ENCODE data around the gene ARRDC4. TPM values are rescaled to one million over a fixed set of nuclear protein-coding genes. Genes with fewer than 3 reads are reported as not detected.
"Not testable (repeated sequence)": the region's sequence is repeated elsewhere in the genome, so short reads cannot be mapped to it uniquely, and the experiment has no call there.

The ARRDC4 gene
- total and polyA plus RNA-seq, 4 experiments from 2014 or later: 0.76 to 1.5 (median 0.83) TPM

- Mint-ChIP-seq H3K4me1 (peaks cover 0 to 16% (median 6%) of the 10 kb centered on the region in 4 donors), H3K9me3 (peaks cover 0 to 6% (median 0%) of the 10 kb centered on the region in 8 donors), H3K36me3 (no peaks in the 10 kb centered on the region), H3K27me3 (no peaks in the 10 kb centered on the region), H3K27ac (no peak overlapping the region), H3K4me3 (no peak overlapping the region)
- no peaks in the 10 kb centered on the region for H3K27me3 ChIP-seq (ENCODE audit: insufficient read depth, low read length)
- H3K27ac ChIP-seq (ENCODE audit: low read depth, low read length): no peak overlapping the region
- no peak for DNase-seq
- intact Hi-C loops (cut with micrococcal nuclease): no loop called here
- CTCF ChIA-PET (ENCODE audit: partially characterized antibody): no interaction called here
- no peaks in the 10 kb centered on the region for H3K9me3 ChIP-seq (ENCODE audit: control insufficient read depth in 1 of 2, low read length in 2 of 2)
- H3K36me3 ChIP-seq (ENCODE audit: insufficient read depth, low read length): no peaks in the 10 kb centered on the region
- H3K4me1 ChIP-seq (ENCODE audit: insufficient read depth, low read length): peaks cover 10% of the 10 kb centered on the region
- H3K4me3 ChIP-seq (ENCODE audit: low read length in 2 of 2): no peak overlapping the region
- POLR2A ChIA-PET (ENCODE audit: partially characterized antibody): no interaction called here
Measured at GRCh38 chr15:97978401-97979139, 18.1 kb downstream of the ARRDC4 start.

GRCh38 chr15:97979140-97979520 lies 18.6 kb downstream of the ARRDC4 start:
- ChIA-PET POLR2A (ENCODE audit: partially characterized antibody) (no interaction called here), CTCF (ENCODE audit: partially characterized antibody) (no interaction called here)
- Histone ChIP-seq H3K4me1 (ENCODE audit: insufficient read depth, low read length) (peaks cover 10% of the 10 kb centered on the region), H3K4me3 (ENCODE audit: low read length in 2 of 2) (no peak overlapping the region), H3K36me3 (ENCODE audit: insufficient read depth, low read length) (no peaks in the 10 kb centered on the region), H3K27me3 (ENCODE audit: insufficient read depth, low read length) (no peaks in the 10 kb centered on the region), H3K9me3 (ENCODE audit: control insufficient read depth in 1 of 2, low read length in 2 of 2) (no peaks in the 10 kb centered on the region), H3K27ac (ENCODE audit: low read depth, low read length) (no peak overlapping the region)
- H3K27ac Mint-ChIP-seq: no peak overlapping the region
- H3K9me3 Mint-ChIP-seq: peaks cover 0 to 6% (median 0%) of the 10 kb centered on the region in 8 donors
- intact Hi-C loops (cut with micrococcal nuclease): no loop called here
- H3K27me3 Mint-ChIP-seq: no peaks in the 10 kb centered on the region
- no peak overlapping the region for H3K4me3 Mint-ChIP-seq
- H3K36me3 Mint-ChIP-seq: no peaks in the 10 kb centered on the region
- DNase-seq: no peak
- H3K4me1 Mint-ChIP-seq: peaks cover 0 to 16% (median 7%) of the 10 kb centered on the region in 4 donors

GRCh38 chr15:97981058-97981457 lies 20.6 kb downstream of the ARRDC4 start:
- no peak overlapping the region for H3K4me3 ChIP-seq (ENCODE audit: low read length in 2 of 2)
- peaks cover 0 to 10% (median 5%) of the 10 kb centered on the region in 8 donors for H3K9me3 Mint-ChIP-seq
- H3K27me3 ChIP-seq (ENCODE audit: insufficient read depth, low read length): no peaks in the 10 kb centered on the region
- peaks cover 0 to 16% (median 7%) of the 10 kb centered on the region in 4 donors for H3K4me1 Mint-ChIP-seq
- peaks cover 10% of the 10 kb centered on the region for H3K4me1 ChIP-seq (ENCODE audit: insufficient read depth, low read length)
- H3K27me3 Mint-ChIP-seq: no peaks in the 10 kb centered on the region
- intact Hi-C loops (cut with micrococcal nuclease): no loop called here
- no peak overlapping the region for H3K27ac ChIP-seq (ENCODE audit: low read depth, low read length)
- no peak for DNase-seq
- no peaks in the 10 kb centered on the region for H3K36me3 Mint-ChIP-seq
- ChIA-PET POLR2A (ENCODE audit: partially characterized antibody) (no interaction called here), CTCF (ENCODE audit: partially characterized antibody) (interaction anchor here (2.7 kb wide), 1 partner anchor 15 kb away, joined by 10 read pairs; no protein-coding TSS in a partner anchor)
- H3K4me3 Mint-ChIP-seq: peak overlapping the region in 3 of 8 donors; percentile 3 to 43 (median 13)
- H3K9me3 ChIP-seq (ENCODE audit: control insufficient read depth in 1 of 2, low read length in 2 of 2): no peaks in the 10 kb centered on the region
- no peaks in the 10 kb centered on the region for H3K36me3 ChIP-seq (ENCODE audit: insufficient read depth, low read length)
- peak overlapping the region in 3 of 7 donors; percentile 21 to 32 (median 22) for H3K27ac Mint-ChIP-seq

- Mint-ChIP-seq H3K4me3 (no peak overlapping the region), H3K27ac (peak overlapping the region in 1 of 7 donors; percentile 22), H3K4me1 (peaks cover 0 to 16% (median 7%) of the 10 kb centered on the region in 4 donors), H3K27me3 (no peaks in the 10 kb centered on the region), H3K9me3 (peaks cover 0 to 17% (median 9%) of the 10 kb centered on the region in 8 donors), H3K36me3 (no peaks in the 10 kb centered on the region)
- H3K36me3 ChIP-seq (ENCODE audit: insufficient read depth, low read length): no peaks in the 10 kb centered on the region
- peaks cover 10% of the 10 kb centered on the region for H3K4me1 ChIP-seq (ENCODE audit: insufficient read depth, low read length)
- POLR2A ChIA-PET (ENCODE audit: partially characterized antibody): no interaction called here
- H3K4me3 ChIP-seq (ENCODE audit: low read length in 2 of 2): no peak overlapping the region
- no peak overlapping the region for H3K27ac ChIP-seq (ENCODE audit: low read depth, low read length)
- intact Hi-C loops (cut with micrococcal nuclease): no loop called here
- CTCF ChIA-PET (ENCODE audit: partially characterized antibody): interaction anchor here (2.7 kb wide), 1 partner anchor 14 kb away, joined by 10 read pairs; no protein-coding TSS in a partner anchor
- no peaks in the 10 kb centered on the region for H3K27me3 ChIP-seq (ENCODE audit: insufficient read depth, low read length)
- no peaks in the 10 kb centered on the region for H3K9me3 ChIP-seq (ENCODE audit: control insufficient read depth in 1 of 2, low read length in 2 of 2)
- DNase-seq: no peak
Measured at GRCh38 chr15:97981758-97982157, 21.3 kb downstream of the ARRDC4 start.

GRCh38 chr15:97984157-97984556 lies 23.7 kb downstream of the ARRDC4 start:
- peaks cover 0 to 4% of the 10 kb centered on the region in 2 donors for H3K36me3 Mint-ChIP-seq
- intact Hi-C loops (cut with micrococcal nuclease): no loop called here

GRCh38 chr15:97985979-97986378 lies 25.5 kb downstream of the ARRDC4 start:
- H3K27ac Mint-ChIP-seq; H3K4me3 Mint-ChIP-seq; intact Hi-C loops (cut with micrococcal nuclease); H3K9me3 ChIP-seq (ENCODE audit: control insufficient read depth in 1 of 2, low read length in 2 of 2); H3K4me1 Mint-ChIP-seq; H3K27ac ChIP-seq (ENCODE audit: low read depth, low read length); H3K4me3 ChIP-seq (ENCODE audit: low read length in 2 of 2); H3K27me3 ChIP-seq (ENCODE audit: insufficient read depth, low read length); H3K36me3 ChIP-seq (ENCODE audit: insufficient read depth, low read length); H3K27me3 Mint-ChIP-seq; H3K4me1 ChIP-seq (ENCODE audit: insufficient read depth, low read length); DNase-seq; H3K36me3 Mint-ChIP-seq; POLR2A ChIA-PET (ENCODE audit: partially characterized antibody); CTCF ChIA-PET (ENCODE audit: partially characterized antibody): not testable (repeated sequence)
- H3K9me3 Mint-ChIP-seq: peaks cover 2 to 28% (median 15%) of the 10 kb centered on the region in 8 donors

More at GRCh38 chr15:97984157-97984556, 23.7 kb downstream of the ARRDC4 start:
- Histone ChIP-seq H3K27me3 (ENCODE audit: insufficient read depth, low read length) (no peaks in the 10 kb centered on the region), H3K4me3 (ENCODE audit: low read length in 2 of 2) (no peak overlapping the region), H3K27ac (ENCODE audit: low read depth, low read length) (no peak overlapping the region), H3K9me3 (ENCODE audit: control insufficient read depth in 1 of 2, low read length in 2 of 2) (no peaks in the 10 kb centered on the region), H3K36me3 (ENCODE audit: insufficient read depth, low read length) (no peaks in the 10 kb centered on the region), H3K4me1 (ENCODE audit: insufficient read depth, low read length) (peaks cover 10% of the 10 kb centered on the region)
- DNase-seq: no peak
- POLR2A ChIA-PET (ENCODE audit: partially characterized antibody): interaction anchor here (1.3 kb wide), 1 partner anchor 12 kb away, joined by 3 read pairs; no protein-coding TSS in a partner anchor
- peaks cover 0 to 16% (median 7%) of the 10 kb centered on the region in 4 donors for H3K4me1 Mint-ChIP-seq
- CTCF ChIA-PET (ENCODE audit: partially characterized antibody): no interaction called here
- no peak overlapping the region for H3K27ac Mint-ChIP-seq
- H3K27me3 Mint-ChIP-seq: no peaks in the 10 kb centered on the region
- H3K4me3 Mint-ChIP-seq: no peak overlapping the region
- peaks cover 2 to 28% (median 14%) of the 10 kb centered on the region in 8 donors for H3K9me3 Mint-ChIP-seq

GRCh38 chr15:97986781-97987180 lies 26.3 kb downstream of the ARRDC4 start:
- no peak overlapping the region for H3K4me3 Mint-ChIP-seq
- Histone ChIP-seq H3K9me3 (ENCODE audit: control insufficient read depth in 1 of 2, low read length in 2 of 2) (no peaks in the 10 kb centered on the region), H3K27me3 (ENCODE audit: insufficient read depth, low read length) (no peaks in the 10 kb centered on the region), H3K27ac (ENCODE audit: low read depth, low read length) (no peak overlapping the region), H3K4me3 (ENCODE audit: low read length in 2 of 2) (no peak overlapping the region), H3K4me1 (ENCODE audit: insufficient read depth, low read length) (peaks cover 3% of the 10 kb centered on the region), H3K36me3 (ENCODE audit: insufficient read depth, low read length) (no peaks in the 10 kb centered on the region)
- H3K27ac Mint-ChIP-seq: no peak overlapping the region
- H3K27me3 Mint-ChIP-seq: no peaks in the 10 kb centered on the region
- ChIA-PET CTCF (ENCODE audit: partially characterized antibody) (no interaction called here), POLR2A (ENCODE audit: partially characterized antibody) (no interaction called here)
- intact Hi-C loops (cut with micrococcal nuclease): no loop called here
- DNase-seq: no peak
- H3K36me3 Mint-ChIP-seq: peaks cover 0 to 4% of the 10 kb centered on the region in 2 donors
- H3K9me3 Mint-ChIP-seq: peaks cover 2 to 28% (median 15%) of the 10 kb centered on the region in 8 donors
- H3K4me1 Mint-ChIP-seq: peaks cover 0 to 2% (median under 1%) of the 10 kb centered on the region in 4 donors

Measured in CD4-positive, alpha-beta memory T cell (primary cell).